Spinal cord (tissue), 10 donors: ENCODE data around the gene ATP2B2. TPM values are rescaled to one million over a fixed set of nuclear protein-coding genes. Genes with fewer than 3 reads are reported as not detected.

Source experiments
- DNase-seq, 6 donors: peaks; one replicate each; pipeline versions ENCODE4 v3.0.0 to v3.0.0-alpha.2; 2013 to 2015; ENCODE audit warnings: low spot score in 6 of 6, low read depth in 4 of 6
- H3K27ac ChIP-seq: one replicate; pipeline ENCODE4 v1.5.1; 2013; ENCODE audit warnings: low read depth, low read length, control low read depth
- H3K27me3 ChIP-seq: one replicate; pipeline ENCODE4 v1.6.1; 2013; ENCODE audit warnings: low read length; ENCODE audit not compliant: control insufficient read depth, insufficient read depth
- H3K36me3 ChIP-seq: one replicate; pipeline ENCODE4 v1.6.1; 2013; ENCODE audit warnings: low read length; ENCODE audit not compliant: control insufficient read depth, insufficient read depth
- H3K4me1 ChIP-seq: one replicate; pipeline ENCODE4 v1.6.1; 2013; ENCODE audit warnings: low read length; ENCODE audit not compliant: control insufficient read depth, insufficient read depth
- H3K4me3 ChIP-seq: one replicate; pipeline ENCODE4 v1.5.1; 2013; ENCODE audit warnings: low read depth, low read length, control low read depth
- H3K9me3 ChIP-seq: one replicate; pipeline ENCODE4 v1.6.1; 2013; ENCODE audit warnings: low read length; ENCODE audit not compliant: control insufficient read depth, insufficient read depth
- WGBS: methylation state at CpG from one replicate; pipeline ENCODE4 v1.1.5; 2013; ENCODE audit warnings: missing lambda C conversion rate; ENCODE audit not compliant: insufficient coverage; 5-methylcytosine and 5-hydroxymethylcytosine counted together
- polyA plus RNA-seq, 2 donors: library from polyadenylated mRNA; unstranded; fragments of 120-200 nt; gene quantifications; one replicate each; pipeline ENCODE4 v1.2.1, GENCODE V29; 2013; ENCODE audit not compliant: insufficient read length in 2 of 2
- total RNA-seq, 2 donors: library from RNA; depleted of rRNA in 1 of 2; stranded (reverse); fragments of 120-200 nt in 1 of 2; fragments of >200 nt in 1 of 2; gene quantifications; one replicate each; pipeline versions ENCODE4 v1.2.3 to v1.2.4, GENCODE V29; 2013 to 2014
- donor health status: healthy.

Gene ATP2B2
- total and polyA plus RNA-seq, 4 donors, result 25.2 to 94.5 (median 80.4) TPM

DNA sequence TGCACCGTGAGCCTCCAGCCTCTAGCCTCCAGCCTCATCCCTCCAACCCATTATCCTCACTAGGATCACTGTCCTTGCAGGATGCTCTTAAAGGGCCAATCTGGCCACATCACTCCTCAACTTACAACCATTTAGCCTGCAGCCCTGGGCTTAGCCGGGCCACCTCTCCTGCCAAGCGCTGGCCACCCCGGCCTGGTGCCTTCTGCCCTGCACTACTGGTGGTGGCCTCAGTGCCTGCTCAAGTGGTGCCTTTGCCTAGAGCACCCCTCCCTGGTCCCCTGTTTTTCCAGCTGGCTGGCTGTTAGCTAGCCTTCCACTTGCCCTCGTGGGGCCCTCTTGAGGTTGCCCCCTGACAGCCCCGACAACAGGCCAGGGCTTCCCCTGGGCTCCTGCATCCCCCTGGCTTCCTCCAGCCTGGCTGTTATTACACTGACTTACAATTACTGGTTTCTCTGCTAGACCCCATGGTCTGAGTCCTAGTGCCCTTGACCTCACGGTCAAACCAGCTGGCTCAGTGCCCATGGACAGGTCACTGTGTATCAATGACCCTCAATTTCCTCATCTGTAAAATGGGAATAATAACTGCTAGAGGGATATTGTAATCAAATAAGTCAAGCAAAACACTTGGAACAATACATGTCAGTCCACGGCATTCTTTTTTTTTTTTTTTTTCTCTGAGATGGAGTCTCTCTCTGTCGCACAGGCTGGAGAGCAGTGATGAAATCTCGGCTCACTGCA is 15.5 kb downstream of the ATP2B2 start:
- H3K36me3 ChIP-seq, result peaks cover 10% of the 10 kb centered on the region
- H3K27me3 ChIP-seq, result no peaks in the 10 kb centered on the region
- no peak overlapping the region for H3K4me3 ChIP-seq
- 84% methylated on average over 9 of the region's 10 CpGs for WGBS
- H3K4me1 ChIP-seq, result peaks cover 15% of the 10 kb centered on the region
- H3K9me3 ChIP-seq, result no peaks in the 10 kb centered on the region
- DNase-seq, result no peak
- no peak overlapping the region for H3K27ac ChIP-seq

DNA sequence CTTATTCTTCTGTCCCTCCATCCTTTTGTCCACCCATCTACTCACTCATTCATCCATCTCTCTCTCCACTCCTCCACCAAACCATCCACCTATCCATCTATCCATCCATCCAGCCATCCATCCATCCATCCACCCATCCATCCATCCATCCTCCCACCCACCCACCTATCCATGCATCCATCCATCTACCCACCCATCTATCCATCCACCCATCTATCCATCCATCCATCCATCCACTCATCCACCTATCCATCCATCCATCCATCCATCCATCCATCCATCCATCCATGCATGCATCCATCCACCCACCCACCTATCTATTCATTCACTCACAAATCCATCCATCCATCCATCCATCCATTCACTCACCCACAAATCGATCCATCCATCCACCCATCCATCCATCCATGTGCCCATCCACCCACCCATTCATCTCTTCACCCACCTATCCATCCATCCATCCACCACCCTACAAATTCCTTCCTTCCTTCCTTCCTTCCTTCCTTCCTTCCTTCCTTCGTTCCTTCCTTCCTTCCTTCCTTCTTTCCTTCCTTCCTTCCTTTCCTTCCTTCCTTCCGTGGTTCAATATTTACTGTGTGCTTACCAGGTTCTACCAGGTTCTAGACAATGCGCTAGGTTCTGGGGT is 17.3 kb downstream of the ATP2B2 start:
- H3K27ac ChIP-seq, result no peak overlapping the region
- WGBS, result 87% methylated on average over 2 of the region's 4 CpGs
- H3K4me1 ChIP-seq, result peaks cover 15% of the 10 kb centered on the region
- H3K27me3 ChIP-seq, result no peaks in the 10 kb centered on the region
- H3K9me3 ChIP-seq, result no peaks in the 10 kb centered on the region
- DNase-seq, result no peak
- peaks cover 20% of the 10 kb centered on the region for H3K36me3 ChIP-seq
- no peak overlapping the region for H3K4me3 ChIP-seq

DNA sequence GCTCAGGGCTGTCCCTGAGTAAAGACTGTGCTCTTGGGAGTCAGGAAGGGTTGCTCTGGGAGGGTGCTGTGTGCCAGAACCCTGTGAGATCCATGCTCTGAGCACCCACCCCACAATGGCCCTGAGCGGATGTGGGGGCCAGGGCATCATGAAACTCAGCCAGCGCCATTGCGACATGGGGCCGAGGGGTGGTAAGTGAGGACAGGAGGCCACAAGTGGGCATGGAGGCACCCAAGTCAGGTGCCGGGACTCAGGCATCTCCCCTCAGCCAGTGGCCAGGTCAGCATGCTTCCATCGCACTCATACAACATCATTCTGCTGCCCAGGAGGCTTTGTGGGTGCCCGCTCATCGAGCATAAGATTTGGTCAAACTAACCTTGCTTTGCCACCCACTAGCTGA is 19.6 kb downstream of the ATP2B2 start:
- WGBS, result 90% methylated on average over 5 of the region's 8 CpGs
- H3K36me3 ChIP-seq, result peaks cover 27% of the 10 kb centered on the region
- no peak for DNase-seq
- H3K27me3 ChIP-seq, result no peaks in the 10 kb centered on the region
- H3K4me3 ChIP-seq, result no peak overlapping the region
- no peaks in the 10 kb centered on the region for H3K9me3 ChIP-seq
- no peak overlapping the region for H3K27ac ChIP-seq
- peaks cover 8% of the 10 kb centered on the region for H3K4me1 ChIP-seq

DNA sequence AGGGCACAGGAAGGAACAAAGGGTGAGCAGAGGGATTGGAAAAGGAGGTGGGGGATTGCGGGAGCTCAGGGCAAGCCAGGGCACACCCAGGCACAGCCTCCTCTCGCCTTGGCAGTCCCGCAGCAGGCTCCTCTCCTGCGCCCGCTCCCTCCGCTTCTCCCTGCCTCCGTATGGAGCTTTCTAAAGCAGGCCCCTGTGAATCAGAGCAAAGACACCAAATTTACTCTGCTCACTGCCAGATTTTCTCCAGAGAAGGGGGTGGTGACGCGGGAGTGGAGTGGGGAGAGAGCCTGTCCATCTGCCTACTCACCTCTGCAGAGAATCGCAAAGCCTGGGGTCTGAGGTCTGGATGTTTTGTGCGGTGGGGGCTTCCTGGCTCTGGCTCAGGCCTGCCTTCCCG is 20.0 kb downstream of the ATP2B2 start:
- H3K4me3 ChIP-seq, result no peak overlapping the region
- H3K9me3 ChIP-seq, result no peaks in the 10 kb centered on the region
- no peak overlapping the region for H3K27ac ChIP-seq
- peaks cover 8% of the 10 kb centered on the region for H3K4me1 ChIP-seq
- peak in 1 of 6 donors; percentile 54 for DNase-seq
- H3K27me3 ChIP-seq, result no peaks in the 10 kb centered on the region
- 57% methylated on average over 4 of the region's 12 CpGs for WGBS
- H3K36me3 ChIP-seq, result peaks cover 27% of the 10 kb centered on the region

DNA sequence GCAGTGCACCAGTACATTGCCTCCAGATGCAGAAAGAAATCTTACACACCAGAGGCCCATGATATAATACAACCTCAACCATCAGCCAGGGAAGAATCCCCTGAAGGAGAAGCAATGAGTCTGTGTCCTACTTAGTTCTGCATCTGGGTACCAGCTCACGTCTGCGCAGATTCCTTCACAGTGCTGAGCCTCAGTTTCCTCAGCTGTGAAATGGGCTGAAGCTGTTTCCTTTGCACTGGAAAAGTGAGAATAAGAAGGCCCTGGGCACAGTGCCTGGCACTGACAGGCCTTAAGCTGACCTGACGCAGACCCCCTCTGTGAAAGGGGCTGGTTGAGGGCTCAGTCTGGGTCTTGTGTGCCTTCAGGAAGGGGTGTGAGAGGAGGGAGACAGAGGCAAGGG is 20.7 kb downstream of the ATP2B2 start:
- 83% methylated on average over 3 of the region's 3 CpGs for WGBS

DNA sequence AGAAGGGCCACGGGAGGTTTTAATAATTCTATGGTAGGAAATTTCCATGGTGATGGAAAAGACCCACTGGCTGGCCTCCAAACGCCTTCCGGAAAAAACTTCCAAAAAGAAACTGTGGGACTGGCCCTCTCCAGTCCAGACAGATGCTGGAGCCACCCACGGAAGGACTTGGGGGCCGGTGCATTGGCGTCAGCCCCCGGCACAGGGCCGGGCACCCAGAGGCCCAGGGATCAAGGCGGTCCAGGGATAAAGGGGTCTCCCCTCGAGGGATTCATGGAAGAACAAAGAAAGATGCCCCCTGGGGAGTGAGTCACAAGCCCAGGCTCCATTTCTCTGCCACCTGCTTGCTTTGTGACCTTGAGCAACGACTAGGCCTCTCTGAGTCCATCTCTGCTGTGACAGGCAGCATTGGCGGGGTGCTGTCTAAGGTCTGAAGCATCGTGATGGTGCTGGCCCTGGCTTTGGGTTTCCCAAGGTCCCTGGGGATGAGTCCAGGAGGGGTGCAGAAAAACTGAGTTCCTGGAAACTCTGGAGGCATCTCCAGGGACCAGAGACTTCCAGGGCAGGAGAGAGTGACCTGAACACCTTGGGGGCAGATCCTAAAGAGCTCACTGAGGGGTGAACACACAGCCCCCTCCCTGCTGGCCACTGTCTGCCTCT is 21.6 kb downstream of the ATP2B2 start:
- Histone ChIP-seq H3K9me3 (no peaks in the 10 kb centered on the region), H3K4me3 (no peak overlapping the region), H3K27ac (no peak overlapping the region), H3K4me1 (peaks cover 8% of the 10 kb centered on the region), H3K36me3 (peaks cover 27% of the 10 kb centered on the region), H3K27me3 (no peaks in the 10 kb centered on the region)
- 58% methylated on average over 13 of the region's 13 CpGs for WGBS
- DNase-seq, result no peak

More for the DNA sequence above, 20.7 kb downstream of the ATP2B2 start:
- Histone ChIP-seq H3K36me3 (peaks cover 27% of the 10 kb centered on the region), H3K4me1 (peaks cover 8% of the 10 kb centered on the region), H3K27me3 (no peaks in the 10 kb centered on the region), H3K9me3 (no peaks in the 10 kb centered on the region), H3K27ac (no peak overlapping the region), H3K4me3 (no peak overlapping the region)
- no peak for DNase-seq

DNA sequence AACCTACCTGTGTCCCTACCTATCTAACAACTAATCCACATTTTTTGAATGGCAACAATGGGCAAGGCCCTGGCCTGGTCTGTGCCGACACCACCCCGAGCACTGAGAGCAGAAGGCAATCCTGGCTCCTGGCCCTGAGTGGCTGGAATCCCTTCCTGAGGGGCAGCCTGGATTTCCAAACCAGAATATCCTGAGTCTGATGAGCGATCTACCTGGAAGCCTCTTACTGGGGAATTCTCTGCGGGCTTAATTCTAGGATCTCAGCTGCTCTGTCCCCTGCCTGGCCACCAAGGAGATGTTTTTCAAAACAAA is 22.1 kb downstream of the ATP2B2 start:
- no peak for DNase-seq
- 78% methylated on average over 4 of the region's 4 CpGs for WGBS

DNA sequence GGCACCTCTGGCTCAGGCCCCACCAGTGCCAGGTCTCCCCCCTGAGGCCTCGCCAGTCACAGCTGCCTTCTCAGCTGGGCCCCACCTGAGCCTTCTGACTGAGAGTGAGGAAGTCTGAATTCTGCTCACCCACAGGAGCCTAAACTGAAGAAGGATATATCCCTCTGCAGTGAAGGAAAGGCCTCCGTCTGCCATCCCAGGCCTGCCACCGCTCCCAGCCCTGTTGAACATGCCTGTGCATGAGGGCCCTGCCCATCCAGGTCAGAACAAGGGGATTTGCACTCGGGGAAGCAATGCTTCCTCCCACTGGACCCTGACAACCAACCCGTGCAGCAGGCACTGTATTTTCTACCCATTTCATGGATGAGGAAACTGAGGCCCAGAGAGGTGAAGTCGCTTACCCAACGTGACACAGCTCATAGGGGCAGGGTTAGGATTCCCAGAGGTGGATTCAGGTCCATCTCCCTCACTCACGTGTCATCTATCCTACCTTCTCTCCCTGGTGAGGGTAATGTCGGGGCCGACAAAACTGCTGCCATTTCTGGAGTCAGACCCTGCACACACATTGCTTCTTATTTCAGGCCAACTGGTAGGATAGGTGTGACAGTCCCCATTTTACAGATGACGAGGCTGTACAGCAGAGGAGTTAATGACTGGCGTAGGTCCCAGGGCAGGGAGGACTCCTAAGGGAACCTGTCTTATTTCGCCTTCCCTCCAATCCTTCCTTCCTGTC is 22.6 kb downstream of the ATP2B2 start:
- no peak overlapping the region for H3K4me3 ChIP-seq

More for the DNA sequence above, 22.1 kb downstream of the ATP2B2 start:
- Histone ChIP-seq H3K4me3 (no peak overlapping the region), H3K4me1 (peaks cover 8% of the 10 kb centered on the region), H3K27ac (no peak overlapping the region), H3K36me3 (peaks cover 27% of the 10 kb centered on the region), H3K9me3 (no peaks in the 10 kb centered on the region), H3K27me3 (no peaks in the 10 kb centered on the region)

DNA sequence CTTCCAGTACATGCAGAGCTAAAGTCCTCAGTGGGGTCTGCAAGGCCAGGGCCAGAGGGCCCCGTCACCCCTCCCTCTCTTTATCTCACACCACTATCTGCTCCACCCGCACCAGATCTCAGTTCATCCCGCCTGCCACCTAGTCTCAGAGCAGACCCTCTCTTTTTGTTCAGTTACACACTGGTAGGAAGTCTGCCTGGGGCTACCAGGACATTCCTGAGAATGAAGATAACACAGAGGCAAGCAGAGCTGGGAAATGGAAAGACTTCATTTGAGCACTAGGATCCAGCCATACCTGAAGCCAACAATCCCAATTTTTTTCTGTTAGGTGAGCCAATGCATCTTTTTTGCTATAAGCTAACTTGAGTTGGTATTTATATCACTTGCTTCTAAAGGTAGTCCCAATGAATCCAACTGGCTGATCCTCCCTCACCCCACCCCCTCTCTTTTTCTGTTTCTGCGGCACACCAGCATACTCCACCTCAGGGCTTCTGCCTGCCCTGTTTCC is 24.5 kb downstream of the ATP2B2 start:
- no peaks in the 10 kb centered on the region for H3K9me3 ChIP-seq
- peaks cover 8% of the 10 kb centered on the region for H3K4me1 ChIP-seq
- no peak overlapping the region for H3K4me3 ChIP-seq
- WGBS, result 93% methylated on average over 4 of the region's 4 CpGs
- DNase-seq, result no peak
- no peak overlapping the region for H3K27ac ChIP-seq
- H3K27me3 ChIP-seq, result no peaks in the 10 kb centered on the region
- H3K36me3 ChIP-seq, result peaks cover 27% of the 10 kb centered on the region

More for the DNA sequence above, 22.6 kb downstream of the ATP2B2 start:
- Histone ChIP-seq H3K4me1 (peaks cover 8% of the 10 kb centered on the region), H3K27me3 (no peaks in the 10 kb centered on the region), H3K27ac (no peak overlapping the region), H3K9me3 (no peaks in the 10 kb centered on the region), H3K36me3 (peaks cover 27% of the 10 kb centered on the region)
- no peak for DNase-seq
- WGBS, result 93% methylated on average over 11 of the region's 13 CpGs
